ENCODE results near the gene INSRR. TPM values are rescaled to one million over a fixed set of nuclear protein-coding genes. Genes with fewer than 3 reads are reported as not detected.

INSRR gene
- total and polyA plus RNA-seq, 2 of the 4 experiments (the other 2 are of a cell fraction), result not detected

DNA sequence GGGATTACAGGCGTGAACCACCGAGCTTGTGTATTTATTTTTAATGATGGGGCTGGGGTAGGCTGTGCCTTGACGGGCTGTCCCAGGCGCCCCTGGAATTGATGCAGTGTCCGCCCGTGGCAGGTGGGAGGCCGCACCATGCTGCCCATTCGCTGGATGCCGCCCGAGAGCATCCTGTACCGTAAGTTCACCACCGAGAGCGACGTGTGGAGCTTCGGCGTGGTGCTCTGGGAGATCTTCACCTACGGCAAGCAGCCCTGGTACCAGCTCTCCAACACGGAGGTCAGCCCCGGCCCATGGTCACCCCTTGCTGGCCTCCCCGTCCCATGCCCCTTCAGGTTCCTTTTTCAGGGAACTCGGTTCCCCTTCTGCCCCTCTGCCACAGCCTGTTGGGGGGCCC is 21.0 kb upstream of the INSRR start:
- ATAC-seq (ENCODE audit: low read depth) (no peak), DNase-seq (no peak)
- in situ Hi-C loops (cut with MboI; ENCODE audit: low sequenced_read_pairs), result loop anchor here (10.0 kb wide), 1 partner anchor 185 kb away; no protein-coding TSS in a partner anchor
- Histone ChIP-seq H3K4me2 (ENCODE audit: low read depth, low read length) (no peak overlapping the region), H3K4me1 (ENCODE audit: control insufficient read depth, insufficient read depth, low read length) (no peaks in the 10 kb centered on the region), H2AFZ (replicated peaks; ENCODE audit: low read length, poor library complexity) (no peak overlapping the region), H3K23ac (ENCODE audit: low read depth, low read length) (no peak overlapping the region), H3K27ac (ENCODE audit: insufficient read depth, low read length) (no peak overlapping the region), H4K5ac (ENCODE audit: low read depth, low read length) (no peak overlapping the region), H2BK5ac (ENCODE audit: low read depth, low read length, poor library complexity, severe bottlenecking) (no peak overlapping the region), H2AK5ac (ENCODE audit: low read depth, low read length) (no peak overlapping the region), H3K9me1 (ENCODE audit: insufficient read depth, low read length) (no peaks in the 10 kb centered on the region), H3K18ac (ENCODE audit: low read depth, low read length) (no peak overlapping the region), H3K14ac (replicated peaks; ENCODE audit: low read depth, low read length) (no peak overlapping the region), H4K20me1 (ENCODE audit: insufficient read depth, low read length) (peaks cover 4% of the 10 kb centered on the region; the same call in 1 of the 2 replicates), H2BK15ac (ENCODE audit: low read depth, low read length) (no peak overlapping the region), H3K9me3 (ENCODE audit: control insufficient read depth, insufficient read depth, low read length) (no peaks in the 10 kb centered on the region), H3K56ac (ENCODE audit: extremely low read depth, insufficient read depth, low read length) (no peak overlapping the region), H3K4me3 (ENCODE audit: insufficient read depth, low read depth, low read length) (no peak overlapping the region), H2BK120ac (ENCODE audit: low read depth, low read length) (no peak overlapping the region), H3K4ac (ENCODE audit: low read depth, low read length) (no peak overlapping the region), H4K91ac (ENCODE audit: insufficient read depth, low read depth, low read length) (no peak overlapping the region), H2BK20ac (ENCODE audit: low read depth, low read length) (no peak overlapping the region), H2AK9ac (replicated peaks; ENCODE audit: low read depth, low read length, poor library complexity) (no peak overlapping the region), H4K8ac (ENCODE audit: low read depth in 2 of 2, low read length in 2 of 2) (no peak overlapping the region), H3K27me3 (ENCODE audit: control insufficient read depth, insufficient read depth, low read length) (peaks cover 92% of the 10 kb centered on the region), H3K79me1 (ENCODE audit: low read depth in 1 of 2, low read length in 2 of 2) (no peaks in the 10 kb centered on the region), H3K36me3 (ENCODE audit: control insufficient read depth, insufficient read depth, low read length) (no peaks in the 10 kb centered on the region), H3K9ac (ENCODE audit: low read depth, low read length) (no peak overlapping the region)
- no peak for TF ChIP-seq CEBPB (IDR thresholded peaks at IDR 0.05; ENCODE audit: low read depth, low read length)
- TF ChIP-seq, protein P1, sequence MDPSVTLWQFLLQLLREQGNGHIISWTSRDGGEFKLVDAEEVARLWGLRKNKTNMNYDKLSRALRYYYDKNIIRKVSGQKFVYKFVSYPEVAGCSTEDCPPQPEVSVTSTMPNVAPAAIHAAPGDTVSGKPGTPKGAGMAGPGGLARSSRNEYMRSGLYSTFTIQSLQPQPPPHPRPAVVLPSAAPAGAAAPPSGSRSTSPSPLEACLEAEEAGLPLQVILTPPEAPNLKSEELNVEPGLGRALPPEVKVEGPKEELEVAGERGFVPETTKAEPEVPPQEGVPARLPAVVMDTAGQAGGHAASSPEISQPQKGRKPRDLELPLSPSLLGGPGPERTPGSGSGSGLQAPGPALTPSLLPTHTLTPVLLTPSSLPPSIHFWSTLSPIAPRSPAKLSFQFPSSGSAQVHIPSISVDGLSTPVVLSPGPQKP (IDR thresholded peaks at IDR 0.05; ENCODE audit: borderline replicate concordance, low read depth, low read length), result no peak
- TF ChIP-seq MAFK (IDR thresholded peaks at IDR 0.05; ENCODE audit: low read depth, low read length), result no peak
- no peak for TF ChIP-seq CHD1 (IDR thresholded peaks at IDR 0.05; ENCODE audit: low read depth, low read length)
- no peak for TF ChIP-seq NFE2L2 (IDR thresholded peaks at IDR 0.05; ENCODE audit: low read depth, low read length)
- TF ChIP-seq USF2 (IDR thresholded peaks at IDR 0.05; ENCODE audit: low read depth, low read length), result no peak
- no peak for TF ChIP-seq MXI1 (IDR thresholded peaks at IDR 0.05; ENCODE audit: borderline replicate concordance, low read depth, low read length)
- TF ChIP-seq, protein P2, sequence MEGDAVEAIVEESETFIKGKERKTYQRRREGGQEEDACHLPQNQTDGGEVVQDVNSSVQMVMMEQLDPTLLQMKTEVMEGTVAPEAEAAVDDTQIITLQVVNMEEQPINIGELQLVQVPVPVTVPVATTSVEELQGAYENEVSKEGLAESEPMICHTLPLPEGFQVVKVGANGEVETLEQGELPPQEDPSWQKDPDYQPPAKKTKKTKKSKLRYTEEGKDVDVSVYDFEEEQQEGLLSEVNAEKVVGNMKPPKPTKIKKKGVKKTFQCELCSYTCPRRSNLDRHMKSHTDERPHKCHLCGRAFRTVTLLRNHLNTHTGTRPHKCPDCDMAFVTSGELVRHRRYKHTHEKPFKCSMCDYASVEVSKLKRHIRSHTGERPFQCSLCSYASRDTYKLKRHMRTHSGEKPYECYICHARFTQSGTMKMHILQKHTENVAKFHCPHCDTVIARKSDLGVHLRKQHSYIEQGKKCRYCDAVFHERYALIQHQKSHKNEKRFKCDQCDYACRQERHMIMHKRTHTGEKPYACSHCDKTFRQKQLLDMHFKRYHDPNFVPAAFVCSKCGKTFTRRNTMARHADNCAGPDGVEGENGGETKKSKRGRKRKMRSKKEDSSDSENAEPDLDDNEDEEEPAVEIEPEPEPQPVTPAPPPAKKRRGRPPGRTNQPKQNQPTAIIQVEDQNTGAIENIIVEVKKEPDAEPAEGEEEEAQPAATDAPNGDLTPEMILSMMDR (conservative IDR thresholded peaks at IDR 0.05; ENCODE audit: low read depth, low read length), result no peak
- no peak for TF ChIP-seq SMC3 (IDR thresholded peaks at IDR 0.05; ENCODE audit: low read depth, low read length)
- no peak for TF ChIP-seq FOS (IDR thresholded peaks at IDR 0.05; ENCODE audit: low read depth, low read length)
- no peak for TF ChIP-seq MAZ (IDR thresholded peaks at IDR 0.05; ENCODE audit: borderline replicate concordance, low read depth, low read length)
- TF ChIP-seq RAD21 (IDR thresholded peaks at IDR 0.05; ENCODE audit: low read length), result no peak
- TF ChIP-seq RFX5 (IDR thresholded peaks at IDR 0.05; ENCODE audit: low read depth, low read length), result no peak
- BruUV-seq (replicated peaks), result no TSS peak
- intact Hi-C loops (cut with micrococcal nuclease), result no loop called here
- dilution Hi-C loops (cut with HindIII; ENCODE audit: low sequenced_read_pairs, unreplicated experiment), result no loop called here
- 80% methylated on average over 18 of the region's 21 CpGs; no CpG with 5 or more reads in 1 of the 2 experiments for WGBS, 2 experiments (ENCODE audit: extremely low coverage in 2 of 2, insufficient read length in 1 of 2)
- ChIA-PET CTCF (interaction anchor here (1.1 to 1.2 kb wide), 2 partner anchors 20 to 48 kb away, joined by 4 read pairs; no protein-coding TSS in a partner anchor), POLR2A (ENCODE audit: unreplicated experiment) (interaction anchor here (0.5 kb wide), 1 partner anchor 20 kb away, joined by 11 read pairs; the partner anchor contains the start of gene NTRK1)

Measured in IMR-90 (cell line).